ENCODE results near the gene ABTB1. TPM values are rescaled to one million over a fixed set of nuclear protein-coding genes. Genes with fewer than 3 reads are reported as not detected.

The ABTB1 gene
- total and polyA plus RNA-seq, 2 experiments from 2014 or later, result 3.7 to 5.7 TPM

- H3K36me3 Mint-ChIP-seq (ENCODE audit: low read depth), result no peaks in the 10 kb centered on the region
- H3K27me3 Mint-ChIP-seq (ENCODE audit: insufficient read depth, low read depth, poor library complexity), result peaks cover 14% of the 10 kb centered on the region
- H3K4me1 Mint-ChIP-seq, result peaks cover 23% of the 10 kb centered on the region
- Histone ChIP-seq H3K27ac (ENCODE audit: low read depth) (no peak overlapping the region), H2AFZ (no peak overlapping the region), H3F3A (replicated peaks; ENCODE audit: low read depth) (no peaks in the 10 kb centered on the region), H3K27me3 (ENCODE audit: insufficient read depth) (no peaks in the 10 kb centered on the region), H3K4me2 (no peak overlapping the region), H3K4me3 (no peak overlapping the region), H3K4me1 (ENCODE audit: insufficient read depth) (peaks cover 9% of the 10 kb centered on the region), H3K9me2 (ENCODE audit: insufficient read depth) (no peaks in the 10 kb centered on the region), H4K20me1 (replicated peaks; ENCODE audit: insufficient read depth) (no peaks in the 10 kb centered on the region), H3K79me2 (replicated peaks; ENCODE audit: insufficient read depth) (no peaks in the 10 kb centered on the region), H3K36me3 (ENCODE audit: insufficient read depth) (no peaks in the 10 kb centered on the region)
- ATAC-seq (no peak), DNase-seq (ENCODE audit: low spot score) (no peak)
- H3K9me3 Mint-ChIP-seq, result peaks cover 14% of the 10 kb centered on the region; the same call in 2 of the 3 replicates
- TF ChIP-seq ZNF114 (CRISPR knock-in tag; IDR thresholded peaks at IDR 0.05) (no peak), ZNF331 (CRISPR knock-in tag; IDR thresholded peaks at IDR 0.05; ENCODE audit: low read depth) (no peak), JUNB (IDR thresholded peaks at IDR 0.05; ENCODE audit: unreplicated experiment) (no peak), REST (IDR thresholded peaks at IDR 0.05; ENCODE audit: unreplicated experiment) (no peak), EZH2phosphoT487 (IDR thresholded peaks at IDR 0.05; ENCODE audit: unreplicated experiment) (no peak), EZH2 (IDR thresholded peaks at IDR 0.05; ENCODE audit: low read depth, unreplicated experiment) (no peak)
- TF ChIP-seq, protein P1, sequence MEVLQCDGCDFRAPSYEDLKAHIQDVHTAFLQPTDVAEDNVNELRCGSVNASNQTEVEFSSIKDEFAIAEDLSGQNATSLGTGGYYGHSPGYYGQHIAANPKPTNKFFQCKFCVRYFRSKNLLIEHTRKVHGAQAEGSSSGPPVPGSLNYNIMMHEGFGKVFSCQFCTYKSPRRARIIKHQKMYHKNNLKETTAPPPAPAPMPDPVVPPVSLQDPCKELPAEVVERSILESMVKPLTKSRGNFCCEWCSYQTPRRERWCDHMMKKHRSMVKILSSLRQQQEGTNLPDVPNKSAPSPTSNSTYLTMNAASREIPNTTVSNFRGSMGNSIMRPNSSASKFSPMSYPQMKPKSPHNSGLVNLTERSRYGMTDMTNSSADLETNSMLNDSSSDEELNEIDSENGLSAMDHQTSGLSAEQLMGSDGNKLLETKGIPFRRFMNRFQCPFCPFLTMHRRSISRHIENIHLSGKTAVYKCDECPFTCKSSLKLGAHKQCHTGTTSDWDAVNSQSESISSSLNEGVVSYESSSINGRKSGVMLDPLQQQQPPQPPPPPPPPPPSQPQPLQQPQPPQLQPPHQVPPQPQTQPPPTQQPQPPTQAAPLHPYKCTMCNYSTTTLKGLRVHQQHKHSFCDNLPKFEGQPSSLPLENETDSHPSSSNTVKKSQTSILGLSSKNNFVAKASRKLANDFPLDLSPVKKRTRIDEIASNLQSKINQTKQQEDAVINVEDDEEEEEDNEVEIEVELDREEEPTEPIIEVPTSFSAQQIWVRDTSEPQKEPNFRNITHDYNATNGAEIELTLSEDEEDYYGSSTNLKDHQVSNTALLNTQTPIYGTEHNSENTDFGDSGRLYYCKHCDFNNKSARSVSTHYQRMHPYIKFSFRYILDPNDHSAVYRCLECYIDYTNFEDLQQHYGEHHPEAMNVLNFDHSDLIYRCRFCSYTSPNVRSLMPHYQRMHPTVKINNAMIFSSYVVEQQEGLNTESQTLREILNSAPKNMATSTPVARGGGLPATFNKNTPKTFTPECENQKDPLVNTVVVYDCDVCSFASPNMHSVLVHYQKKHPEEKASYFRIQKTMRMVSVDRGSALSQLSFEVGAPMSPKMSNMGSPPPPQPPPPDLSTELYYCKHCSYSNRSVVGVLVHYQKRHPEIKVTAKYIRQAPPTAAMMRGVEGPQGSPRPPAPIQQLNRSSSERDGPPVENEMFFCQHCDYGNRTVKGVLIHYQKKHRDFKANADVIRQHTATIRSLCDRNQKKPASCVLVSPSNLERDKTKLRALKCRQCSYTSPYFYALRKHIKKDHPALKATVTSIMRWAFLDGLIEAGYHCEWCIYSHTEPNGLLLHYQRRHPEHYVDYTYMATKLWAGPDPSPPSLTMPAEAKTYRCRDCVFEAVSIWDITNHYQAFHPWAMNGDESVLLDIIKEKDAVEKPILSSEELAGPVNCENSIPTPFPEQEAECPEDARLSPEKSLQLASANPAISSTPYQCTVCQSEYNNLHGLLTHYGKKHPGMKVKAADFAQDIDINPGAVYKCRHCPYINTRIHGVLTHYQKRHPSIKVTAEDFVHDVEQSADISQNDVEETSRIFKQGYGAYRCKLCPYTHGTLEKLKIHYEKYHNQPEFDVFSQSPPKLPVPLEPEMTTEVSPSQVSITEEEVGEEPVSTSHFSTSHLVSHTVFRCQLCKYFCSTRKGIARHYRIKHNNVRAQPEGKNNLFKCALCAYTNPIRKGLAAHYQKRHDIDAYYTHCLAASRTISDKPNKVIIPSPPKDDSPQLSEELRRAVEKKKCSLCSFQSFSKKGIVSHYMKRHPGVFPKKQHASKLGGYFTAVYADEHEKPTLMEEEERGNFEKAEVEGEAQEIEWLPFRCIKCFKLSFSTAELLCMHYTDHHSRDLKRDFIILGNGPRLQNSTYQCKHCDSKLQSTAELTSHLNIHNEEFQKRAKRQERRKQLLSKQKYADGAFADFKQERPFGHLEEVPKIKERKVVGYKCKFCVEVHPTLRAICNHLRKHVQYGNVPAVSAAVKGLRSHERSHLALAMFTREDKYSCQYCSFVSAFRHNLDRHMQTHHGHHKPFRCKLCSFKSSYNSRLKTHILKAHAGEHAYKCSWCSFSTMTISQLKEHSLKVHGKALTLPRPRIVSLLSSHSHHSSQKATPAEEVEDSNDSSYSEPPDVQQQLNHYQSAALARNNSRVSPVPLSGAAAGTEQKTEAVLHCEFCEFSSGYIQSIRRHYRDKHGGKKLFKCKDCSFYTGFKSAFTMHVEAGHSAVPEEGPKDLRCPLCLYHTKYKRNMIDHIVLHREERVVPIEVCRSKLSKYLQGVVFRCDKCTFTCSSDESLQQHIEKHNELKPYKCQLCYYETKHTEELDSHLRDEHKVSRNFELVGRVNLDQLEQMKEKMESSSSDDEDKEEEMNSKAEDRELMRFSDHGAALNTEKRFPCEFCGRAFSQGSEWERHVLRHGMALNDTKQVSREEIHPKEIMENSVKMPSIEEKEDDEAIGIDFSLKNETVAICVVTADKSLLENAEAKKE (CRISPR knock-in tag; IDR thresholded peaks at IDR 0.05), result no peak
- no peak overlapping the region for H3K4me3 Mint-ChIP-seq
- H3K27ac Mint-ChIP-seq, result no peak overlapping the region
These were observed 33.6 kb downstream of the ABTB1 start for GRCh38 chr3:127706312-127706711.
